Measurements from ENCODE around the gene RAB14. TPM values are rescaled to one million over a fixed set of nuclear protein-coding genes. Genes with fewer than 3 reads are reported as not detected.

Gene RAB14
- total and polyA plus RNA-seq, 10 of the 15 experiments (the other 5 are each of a cell fraction or from before 2014, with no cell fraction given): 16.7 to 59.9 (median 25.4) TPM

DNA sequence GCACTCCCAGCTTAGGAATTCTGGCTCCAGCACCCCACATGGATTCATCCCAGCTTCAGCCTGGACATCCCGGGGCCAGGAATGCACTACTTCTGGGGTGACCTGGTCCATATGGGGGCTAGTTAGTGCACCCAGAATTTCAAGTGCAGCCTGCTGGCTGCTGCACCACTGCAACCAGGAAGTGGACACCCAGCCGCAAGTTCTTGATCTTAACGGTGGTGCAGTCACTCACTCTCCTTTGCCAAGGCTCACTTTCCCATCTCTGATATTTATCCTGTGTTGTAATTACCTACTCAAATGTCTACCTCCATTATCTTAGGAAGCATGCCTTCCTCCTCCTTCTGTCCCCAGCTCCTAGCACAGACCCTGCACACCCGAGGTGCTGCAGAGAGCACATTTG lies 26.2 kb upstream of the RAB14 start (continued):
- TF ChIP-seq, protein P1, sequence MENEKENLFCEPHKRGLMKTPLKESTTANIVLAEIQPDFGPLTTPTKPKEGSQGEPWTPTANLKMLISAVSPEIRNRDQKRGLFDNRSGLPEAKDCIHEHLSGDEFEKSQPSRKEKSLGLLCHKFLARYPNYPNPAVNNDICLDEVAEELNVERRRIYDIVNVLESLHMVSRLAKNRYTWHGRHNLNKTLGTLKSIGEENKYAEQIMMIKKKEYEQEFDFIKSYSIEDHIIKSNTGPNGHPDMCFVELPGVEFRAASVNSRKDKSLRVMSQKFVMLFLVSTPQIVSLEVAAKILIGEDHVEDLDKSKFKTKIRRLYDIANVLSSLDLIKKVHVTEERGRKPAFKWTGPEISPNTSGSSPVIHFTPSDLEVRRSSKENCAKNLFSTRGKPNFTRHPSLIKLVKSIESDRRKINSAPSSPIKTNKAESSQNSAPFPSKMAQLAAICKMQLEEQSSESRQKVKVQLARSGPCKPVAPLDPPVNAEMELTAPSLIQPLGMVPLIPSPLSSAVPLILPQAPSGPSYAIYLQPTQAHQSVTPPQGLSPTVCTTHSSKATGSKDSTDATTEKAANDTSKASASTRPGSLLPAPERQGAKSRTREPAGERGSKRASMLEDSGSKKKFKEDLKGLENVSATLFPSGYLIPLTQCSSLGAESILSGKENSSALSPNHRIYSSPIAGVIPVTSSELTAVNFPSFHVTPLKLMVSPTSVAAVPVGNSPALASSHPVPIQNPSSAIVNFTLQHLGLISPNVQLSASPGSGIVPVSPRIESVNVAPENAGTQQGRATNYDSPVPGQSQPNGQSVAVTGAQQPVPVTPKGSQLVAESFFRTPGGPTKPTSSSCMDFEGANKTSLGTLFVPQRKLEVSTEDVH (IDR thresholded peaks at IDR 0.05; ENCODE audit: low read depth, partially characterized antibody): no peak
- TF ChIP-seq HDAC2 (IDR thresholded peaks at IDR 0.05): no peak
- TF ChIP-seq, protein P2, sequence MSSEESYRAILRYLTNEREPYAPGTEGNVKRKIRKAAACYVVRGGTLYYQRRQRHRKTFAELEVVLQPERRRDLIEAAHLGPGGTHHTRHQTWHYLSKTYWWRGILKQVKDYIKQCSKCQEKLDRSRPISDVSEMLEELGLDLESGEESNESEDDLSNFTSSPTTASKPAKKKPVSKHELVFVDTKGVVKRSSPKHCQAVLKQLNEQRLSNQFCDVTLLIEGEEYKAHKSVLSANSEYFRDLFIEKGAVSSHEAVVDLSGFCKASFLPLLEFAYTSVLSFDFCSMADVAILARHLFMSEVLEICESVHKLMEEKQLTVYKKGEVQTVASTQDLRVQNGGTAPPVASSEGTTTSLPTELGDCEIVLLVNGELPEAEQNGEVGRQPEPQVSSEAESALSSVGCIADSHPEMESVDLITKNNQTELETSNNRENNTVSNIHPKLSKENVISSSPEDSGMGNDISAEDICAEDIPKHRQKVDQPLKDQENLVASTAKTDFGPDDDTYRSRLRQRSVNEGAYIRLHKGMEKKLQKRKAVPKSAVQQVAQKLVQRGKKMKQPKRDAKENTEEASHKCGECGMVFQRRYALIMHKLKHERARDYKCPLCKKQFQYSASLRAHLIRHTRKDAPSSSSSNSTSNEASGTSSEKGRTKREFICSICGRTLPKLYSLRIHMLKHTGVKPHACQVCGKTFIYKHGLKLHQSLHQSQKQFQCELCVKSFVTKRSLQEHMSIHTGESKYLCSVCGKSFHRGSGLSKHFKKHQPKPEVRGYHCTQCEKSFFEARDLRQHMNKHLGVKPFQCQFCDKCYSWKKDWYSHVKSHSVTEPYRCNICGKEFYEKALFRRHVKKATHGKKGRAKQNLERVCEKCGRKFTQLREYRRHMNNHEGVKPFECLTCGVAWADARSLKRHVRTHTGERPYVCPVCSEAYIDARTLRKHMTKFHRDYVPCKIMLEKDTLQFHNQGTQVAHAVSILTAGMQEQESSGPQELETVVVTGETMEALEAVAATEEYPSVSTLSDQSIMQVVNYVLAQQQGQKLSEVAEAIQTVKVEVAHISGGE (CRISPR knock-in tag; IDR thresholded peaks at IDR 0.05): no peak
- TF ChIP-seq, protein P3, sequence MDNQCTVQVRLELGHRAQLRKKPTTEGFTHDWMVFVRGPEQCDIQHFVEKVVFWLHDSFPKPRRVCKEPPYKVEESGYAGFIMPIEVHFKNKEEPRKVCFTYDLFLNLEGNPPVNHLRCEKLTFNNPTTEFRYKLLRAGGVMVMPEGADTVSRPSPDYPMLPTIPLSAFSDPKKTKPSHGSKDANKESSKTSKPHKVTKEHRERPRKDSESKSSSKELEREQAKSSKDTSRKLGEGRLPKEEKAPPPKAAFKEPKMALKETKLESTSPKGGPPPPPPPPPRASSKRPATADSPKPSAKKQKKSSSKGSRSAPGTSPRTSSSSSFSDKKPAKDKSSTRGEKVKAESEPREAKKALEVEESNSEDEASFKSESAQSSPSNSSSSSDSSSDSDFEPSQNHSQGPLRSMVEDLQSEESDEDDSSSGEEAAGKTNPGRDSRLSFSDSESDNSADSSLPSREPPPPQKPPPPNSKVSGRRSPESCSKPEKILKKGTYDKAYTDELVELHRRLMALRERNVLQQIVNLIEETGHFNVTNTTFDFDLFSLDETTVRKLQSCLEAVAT (IDR thresholded peaks at IDR 0.05): no peak
